ENCODE data around the gene SAMD4B.
"Not testable (repeated sequence)": the region's sequence is repeated elsewhere in the genome, so short reads cannot be mapped to it uniquely, and the experiment has no call there.

SAMD4B gene

GRCh38 chr19:39336483-39336882 lies 5.7 kb upstream of the SAMD4B start:
- no peak for DNase-seq (ENCODE audit: low spot score)

- DNase-seq (ENCODE audit: low spot score), result no peak
Observed at GRCh38 chr19:39339674-39340073, 2.5 kb upstream of the SAMD4B start.

GRCh38 chr19:39340156-39340555 lies 2.1 kb upstream of the SAMD4B start:
- DNase-seq (ENCODE audit: low spot score), result not testable (repeated sequence)

GRCh38 chr19:39341129-39341718 lies 997 bp upstream of the SAMD4B start:
- no peak for DNase-seq (ENCODE audit: low spot score)

- no peak for DNase-seq (ENCODE audit: low spot score)
Observed at GRCh38 chr19:39342647-39343305, 555 bp downstream of the SAMD4B start.

- no peak for DNase-seq (ENCODE audit: low spot score)
Observed at GRCh38 chr19:39345956-39346355, 3.7 kb downstream of the SAMD4B start.

- DNase-seq (ENCODE audit: low spot score), result no peak
Observed at GRCh38 chr19:39347332-39348164, 5.3 kb downstream of the SAMD4B start.

GRCh38 chr19:39349326-39349725 lies 7.1 kb downstream of the SAMD4B start:
- DNase-seq (ENCODE audit: low spot score), result no peak

- DNase-seq (ENCODE audit: low spot score), result no peak
Observed at GRCh38 chr19:39350156-39350555, 7.9 kb downstream of the SAMD4B start.

- DNase-seq (ENCODE audit: low spot score), result no peak
Observed at GRCh38 chr19:39351537-39352064, 9.4 kb downstream of the SAMD4B start.

- no peak for DNase-seq (ENCODE audit: low spot score)
Observed at GRCh38 chr19:39352381-39353255, 10.4 kb downstream of the SAMD4B start.

GRCh38 chr19:39355253-39355652 lies 13.0 kb downstream of the SAMD4B start:
- no peak for DNase-seq (ENCODE audit: low spot score)

GRCh38 chr19:39356073-39356472 lies 13.9 kb downstream of the SAMD4B start:
- DNase-seq (ENCODE audit: low spot score), result no peak

- no peak for DNase-seq (ENCODE audit: low spot score)
Observed at GRCh38 chr19:39356647-39357046, 14.4 kb downstream of the SAMD4B start.

GRCh38 chr19:39359026-39359425 lies 16.8 kb downstream of the SAMD4B start:
- DNase-seq (ENCODE audit: low spot score), result no peak

GRCh38 chr19:39360599-39360998 lies 18.4 kb downstream of the SAMD4B start:
- no peak for DNase-seq (ENCODE audit: low spot score)

- no peak for DNase-seq (ENCODE audit: low spot score)
Observed at GRCh38 chr19:39362682-39363657, 20.7 kb downstream of the SAMD4B start.

- DNase-seq (ENCODE audit: low spot score), result no peak
Observed at GRCh38 chr19:39363901-39364457, 21.8 kb downstream of the SAMD4B start.

- DNase-seq (ENCODE audit: low spot score), result no peak
Observed at GRCh38 chr19:39365531-39365930, 23.3 kb downstream of the SAMD4B start.

GRCh38 chr19:39369200-39369599 lies 27.0 kb downstream of the SAMD4B start:
- no peak for DNase-seq (ENCODE audit: low spot score)

Data from kidney capillary endothelial cell (primary cell).